Left lung (tissue), 10 donors: ENCODE data around the gene PIP5KL1. TPM values are rescaled to one million over a fixed set of nuclear protein-coding genes. Genes with fewer than 3 reads are reported as not detected.

Experiments used
- ATAC-seq: fragments of 200-7000 bp; cut with Tn5 transposase; one replicate; pipeline ENCODE4 v1.9.1; 2020; ENCODE audit warnings: moderate library complexity
- DNase-seq, 4 donors: peaks; one replicate each; pipeline ENCODE4 v3.0.0-alpha.2; 2013 to 2020
- H3K27ac ChIP-seq, 2 donors: fragments of 200-600 bp; sonication (generic) in 1 of 2; one replicate each; pipeline versions ENCODE4 v1.5.0 to v1.8.0; 2020 to 2021
- H3K27me3 ChIP-seq, 2 donors: fragments of 200-600 bp; sonication (generic) in 1 of 2; one replicate each; pipeline versions ENCODE4 v1.5.0 to v1.8.0; 2020 to 2021
- H3K36me3 ChIP-seq, 2 donors: fragments of 200-600 bp; sonication (generic) in 1 of 2; one replicate each; pipeline versions ENCODE4 v1.5.0 to v1.8.0; 2020 to 2021
- H3K4me1 ChIP-seq, 2 donors: fragments of 200-600 bp; one replicate each; pipeline ENCODE4 v1.8.0; 2021
- H3K4me3 ChIP-seq, 2 donors: fragments of 200-600 bp; sonication (generic) in 1 of 2; one replicate each; pipeline versions ENCODE4 v1.5.0 to v1.8.0; 2020 to 2021; ENCODE audit warnings: mild to moderate bottlenecking in 1 of 2
- H3K9me3 ChIP-seq, 2 donors: fragments of 200-600 bp; sonication (generic) in 1 of 2; one replicate each; pipeline versions ENCODE4 v1.5.0 to v1.8.0; 2020 to 2021
- intact Hi-C, 2 donors: fragments of 100-400 bp; cut with DNase I; formaldehyde crosslinking; loops; one replicate each; pipeline versions ENCODE4 v1.11.2 to v1.14.2; 2022
- polyA plus RNA-seq, 6 donors: library from polyadenylated mRNA; unstranded; fragments of 120-200 nt; gene quantifications; one replicate each; pipeline ENCODE4 v1.2.1, GENCODE V29; 2013; ENCODE audit not compliant: insufficient read length in 6 of 6
- total RNA-seq, 2 donors: library from RNA; stranded (reverse); fragmentation: NEBNext Ultra II Directional; extraction: Animal tissue kit (Norgen Biotek cat#: 25700); gene quantifications; one replicate each; pipeline ENCODE4 v1.2.1, GENCODE V29; 2021
- TF ChIP-seq, protein P1 (sequence below), 2 donors: fragments of 200-600 bp; sonication (generic) in 1 of 2; IDR thresholded peaks; one replicate each; pipeline versions ENCODE4 v1.5.0 to v1.8.0; 2021; ENCODE audit warnings: antibody characterized with exemption in 2 of 2
- donor health status: DM: no; HTN: yes; CAD: no.
- donor health status: DM: no; HTN: no; CAD: no.

Gene PIP5KL1
- total and polyA plus RNA-seq, 8 donors: 2.7 to 7.9 (median 5.0) TPM

GRCh38 chr9:127905004-127905728 lies 25.4 kb downstream of the PIP5KL1 start:
- Histone ChIP-seq H3K4me1 (peaks cover 48 to 68% of the 10 kb centered on the region in 2 donors), H3K9me3 (no peaks in the 10 kb centered on the region), H3K27me3 (no peaks in the 10 kb centered on the region), H3K4me3 (peak overlapping the region in 1 of 2 donors; percentile 14), H3K27ac (peak overlapping the region; percentile 75 to 92), H3K36me3 (peaks cover 0 to 24% of the 10 kb centered on the region in 2 donors)
- DNase-seq (no peak), ATAC-seq (peak; percentile 2)
- intact Hi-C loops: no loop called here
- TF ChIP-seq, protein P1, sequence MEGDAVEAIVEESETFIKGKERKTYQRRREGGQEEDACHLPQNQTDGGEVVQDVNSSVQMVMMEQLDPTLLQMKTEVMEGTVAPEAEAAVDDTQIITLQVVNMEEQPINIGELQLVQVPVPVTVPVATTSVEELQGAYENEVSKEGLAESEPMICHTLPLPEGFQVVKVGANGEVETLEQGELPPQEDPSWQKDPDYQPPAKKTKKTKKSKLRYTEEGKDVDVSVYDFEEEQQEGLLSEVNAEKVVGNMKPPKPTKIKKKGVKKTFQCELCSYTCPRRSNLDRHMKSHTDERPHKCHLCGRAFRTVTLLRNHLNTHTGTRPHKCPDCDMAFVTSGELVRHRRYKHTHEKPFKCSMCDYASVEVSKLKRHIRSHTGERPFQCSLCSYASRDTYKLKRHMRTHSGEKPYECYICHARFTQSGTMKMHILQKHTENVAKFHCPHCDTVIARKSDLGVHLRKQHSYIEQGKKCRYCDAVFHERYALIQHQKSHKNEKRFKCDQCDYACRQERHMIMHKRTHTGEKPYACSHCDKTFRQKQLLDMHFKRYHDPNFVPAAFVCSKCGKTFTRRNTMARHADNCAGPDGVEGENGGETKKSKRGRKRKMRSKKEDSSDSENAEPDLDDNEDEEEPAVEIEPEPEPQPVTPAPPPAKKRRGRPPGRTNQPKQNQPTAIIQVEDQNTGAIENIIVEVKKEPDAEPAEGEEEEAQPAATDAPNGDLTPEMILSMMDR (IDR thresholded peaks at IDR 0.05): no peak

GRCh38 chr9:127904561-127905003 lies 26.0 kb downstream of the PIP5KL1 start:
- Histone ChIP-seq H3K27me3 (no peaks in the 10 kb centered on the region), H3K4me3 (peak overlapping the region in 1 of 2 donors; percentile 14), H3K9me3 (no peaks in the 10 kb centered on the region), H3K4me1 (peaks cover 53 to 73% of the 10 kb centered on the region in 2 donors), H3K36me3 (peaks cover 0 to 18% of the 10 kb centered on the region in 2 donors), H3K27ac (peak overlapping the region; percentile 75 to 92)
- intact Hi-C loops: no loop called here
- TF ChIP-seq, protein P1 (IDR thresholded peaks at IDR 0.05): no peak
- ATAC-seq (peak; percentile 57), DNase-seq (peak in 2 of 4 donors; percentile 86 to 90)

GRCh38 chr9:127903557-127904475 lies 26.8 kb downstream of the PIP5KL1 start:
- peak in 3 of 4 donors; percentile 76 to 89 (median 82) for DNase-seq

DNA sequence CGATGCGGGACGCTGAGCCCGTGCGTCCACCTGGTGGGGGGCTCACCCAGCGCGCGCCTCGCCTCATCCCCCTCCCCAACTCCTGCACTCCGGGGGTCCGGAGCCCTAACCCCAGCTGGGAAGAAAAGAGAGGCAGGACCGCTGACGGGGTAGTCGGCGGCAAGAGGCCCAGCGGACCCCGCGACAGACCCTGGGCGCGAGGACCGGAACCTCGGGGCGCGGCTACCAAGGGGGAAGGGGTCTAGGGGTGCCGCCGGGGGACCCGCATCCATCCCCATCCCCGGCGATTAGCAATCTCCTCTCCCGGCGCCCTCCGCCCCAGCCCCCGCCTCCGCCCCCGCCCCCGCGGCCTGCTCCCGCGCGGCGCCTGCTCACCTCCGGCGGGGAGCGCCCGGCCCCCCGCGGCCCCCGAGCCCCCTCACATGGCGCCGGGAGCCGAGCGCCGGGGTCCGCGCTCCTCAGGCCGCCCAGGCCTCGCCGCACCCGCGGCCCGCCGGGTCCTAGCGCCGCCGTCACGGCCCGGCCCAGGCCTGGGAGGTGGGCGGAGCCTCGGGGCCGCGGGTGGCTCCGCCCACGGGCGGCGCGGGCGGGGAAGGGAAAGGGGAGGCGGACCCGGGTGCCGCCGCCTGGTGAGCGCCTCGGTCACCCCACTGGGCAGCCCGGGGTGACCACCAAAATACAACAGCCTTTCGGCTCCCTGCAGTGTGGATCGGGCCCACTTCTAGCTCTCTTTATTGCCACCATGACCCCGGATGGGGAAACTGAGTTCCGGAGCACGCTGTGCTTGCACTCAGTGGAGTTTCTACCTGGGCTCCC lies 31.2 kb downstream of the PIP5KL1 start, which contains the start of gene ST6GALNAC6:
ST6GALNAC6 (minus strand) TSS at position 476 of the 816 bp plus-strand sequence. CDS start 1,622 bp downstream, outside the sequence.
- ATAC-seq: peak; percentile 75
- Histone ChIP-seq H3K9me3 (peaks cover 0 to 9% of the 10 kb centered on the region in 2 donors), H3K27me3 (no peaks in the 10 kb centered on the region), H3K4me1 (peaks cover 45 to 67% of the 10 kb centered on the region in 2 donors), H3K4me3 (peak within 1 kb of the TSS; percentile 74 to 82), H3K36me3 (peaks cover 2 to 22% of the 10 kb centered on the region in 2 donors), H3K27ac (peak within 1 kb of the TSS; percentile 82 to 93)
- DNase-seq: peak in 3 of 4 donors; percentile 81 to 97 (median 85)
- TF ChIP-seq, protein P1 (IDR thresholded peaks at IDR 0.05): no peak
- intact Hi-C loops: no loop called here

More at GRCh38 chr9:127903557-127904475, 26.8 kb downstream of the PIP5KL1 start:
- Histone ChIP-seq H3K27ac (peak overlapping the region; percentile 75 to 92), H3K36me3 (peaks cover 0 to 14% of the 10 kb centered on the region in 2 donors), H3K27me3 (no peaks in the 10 kb centered on the region), H3K9me3 (no peaks in the 10 kb centered on the region), H3K4me1 (peaks cover 53 to 75% of the 10 kb centered on the region in 2 donors), H3K4me3 (peak overlapping the region in 1 of 2 donors; percentile 14)
- peak; percentile 55 for ATAC-seq
- intact Hi-C loops: no loop called here
- TF ChIP-seq, protein P1 (IDR thresholded peaks at IDR 0.05): no peak
